Neural progenitor cell (in vitro differentiated cells): ENCODE measurements around the gene RPL18. TPM values are rescaled to one million over a fixed set of nuclear protein-coding genes. Genes with fewer than 3 reads are reported as not detected.

Source experiments
- DNase-seq: peaks from one replicate; pipeline ENCODE4 v3.0.0-alpha.2; 2016; ENCODE audit warnings: low spot score
- H2AFZ ChIP-seq: fragments of 200-600 bp; sonication (generic); replicated peaks from 2 replicates; pipeline ENCODE4 v1.6.1; 2016; ENCODE audit warnings: antibody characterized with exemption
- H3F3A ChIP-seq: fragments of 200-600 bp; sonication (generic); 2 replicates; pipeline ENCODE4 v1.6.1; 2016; ENCODE audit warnings: antibody characterized with exemption, low read depth
- H3K27ac ChIP-seq: fragments of 200-600 bp; sonication (generic); 2 replicates; pipeline ENCODE4 v1.5.1; 2016; ENCODE audit warnings: mild to moderate bottlenecking
- H3K27me3 ChIP-seq: fragments of 200-600 bp; sonication (generic); 2 replicates; pipeline ENCODE4 v1.6.1; 2016; ENCODE audit warnings: mild to moderate bottlenecking, moderate library complexity
- H3K36me3 ChIP-seq: fragments of 200-600 bp; sonication (generic); 2 replicates; pipeline ENCODE4 v1.5.1; 2016
- H3K4me1 ChIP-seq: fragments of 200-600 bp; sonication (generic); 2 replicates; pipeline ENCODE4 v1.6.1; 2016; ENCODE audit warnings: mixed run types
- H3K4me2 ChIP-seq: fragments of 200-600 bp; sonication (generic); 2 replicates; pipeline ENCODE4 v1.6.1; 2016
- H3K4me3 ChIP-seq: fragments of 200-600 bp; sonication (generic); 2 replicates; pipeline ENCODE4 v1.5.1; 2016
- H3K79me2 ChIP-seq: fragments of 200-600 bp; sonication (generic); 2 replicates; pipeline ENCODE4 v1.6.1; 2016; ENCODE audit warnings: low read depth
- H3K9ac ChIP-seq: fragments of 200-600 bp; sonication (generic); 2 replicates; pipeline ENCODE4 v1.6.1; 2016
- H3K9me3 ChIP-seq: fragments of 200-600 bp; sonication (generic); 2 replicates; pipeline ENCODE4 v1.5.1; 2016; ENCODE audit warnings: low read depth
- H4K20me1 ChIP-seq: fragments of 200-600 bp; sonication (generic); 2 replicates; pipeline ENCODE4 v1.6.1; 2016; ENCODE audit warnings: low read depth
- H3K27ac Mint-ChIP-seq: 3 replicates; pipeline ENCODE4 v1.8.0; 2021; ENCODE audit warnings: mixed read lengths
- H3K27me3 Mint-ChIP-seq: 2 replicates; pipeline ENCODE4 v1.8.0; 2022; ENCODE audit warnings: low read depth, mild to moderate bottlenecking, inconsistent platforms, moderate library complexity, mixed read lengths; ENCODE audit not compliant: insufficient read depth
- H3K36me3 Mint-ChIP-seq: 3 replicates; pipeline ENCODE4 v1.8.0; 2021; ENCODE audit warnings: mixed read lengths
- H3K4me1 Mint-ChIP-seq: 3 replicates; pipeline ENCODE4 v1.8.0; 2021; ENCODE audit warnings: mixed read lengths
- H3K4me3 Mint-ChIP-seq: 3 replicates; pipeline ENCODE4 v1.8.0; 2021; ENCODE audit warnings: mild to moderate bottlenecking, moderate library complexity, mixed read lengths
- H3K9me3 Mint-ChIP-seq: 3 replicates; pipeline ENCODE4 v1.8.0; 2020; ENCODE audit warnings: mixed read lengths
- CTCF ChIP-seq: fragments of 200-600 bp; sonication (generic); IDR thresholded peaks from 2 replicates; pipeline ENCODE4 v1.5.1; 2017; ENCODE audit warnings: antibody characterized with exemption, mild to moderate bottlenecking
- EZH2 ChIP-seq: fragments of 200-600 bp; sonication (generic); IDR thresholded peaks from 2 replicates; pipeline ENCODE4 v1.6.1; 2017; ENCODE audit warnings: antibody characterized with exemption, mild to moderate bottlenecking, moderate library complexity
- EZH2phosphoT487 ChIP-seq: fragments of 200-600 bp; sonication (generic); IDR thresholded peaks from 2 replicates; pipeline ENCODE4 v1.6.1; 2017; ENCODE audit warnings: antibody characterized with exemption
- total RNA-seq: library from RNA; depleted of rRNA; stranded (reverse); fragments of >200 nt; gene quantifications from 2 replicates; pipeline ENCODE4 v1.2.3, GENCODE V29; 2015; ENCODE audit warnings: low replicate concordance

The RPL18 gene
- total RNA-seq, 1 donor from 2014 or later: 1,962 TPM

GRCh38 chr19:48609571-48610108 lies 9.3 kb downstream of the RPL18 start:
- H3K4me3 ChIP-seq: no peak overlapping the region
- Mint-ChIP-seq H3K27me3 (peaks cover 2% of the 10 kb centered on the region), H3K4me1 (peaks cover 9% of the 10 kb centered on the region), H3K36me3 (no peaks in the 10 kb centered on the region), H3K4me3 (no peak overlapping the region), H3K27ac (no peak overlapping the region), H3K9me3 (no peaks in the 10 kb centered on the region)
- DNase-seq: no peak
- no peak overlapping the region for H2AFZ ChIP-seq
- H4K20me1 ChIP-seq: peaks cover 5% of the 10 kb centered on the region
- H3K27me3 ChIP-seq: no peaks in the 10 kb centered on the region
- no peaks in the 10 kb centered on the region for H3K9me3 ChIP-seq
- TF ChIP-seq EZH2phosphoT487 (no peak), CTCF (no peak), EZH2 (no peak)
- no peaks in the 10 kb centered on the region for H3K36me3 ChIP-seq
- H3K4me1 ChIP-seq: peaks cover 13% of the 10 kb centered on the region
- no peak overlapping the region for H3K27ac ChIP-seq
- H3K4me2 ChIP-seq: no peak overlapping the region
- peaks cover 11% of the 10 kb centered on the region for H3F3A ChIP-seq
- no peaks in the 10 kb centered on the region for H3K79me2 ChIP-seq
- no peak overlapping the region for H3K9ac ChIP-seq

GRCh38 chr19:48608798-48609263 lies 10.1 kb downstream of the RPL18 start:
- Mint-ChIP-seq H3K27ac (peak overlapping the region; percentile 93), H3K4me1 (peaks cover 4% of the 10 kb centered on the region), H3K9me3 (no peaks in the 10 kb centered on the region), H3K36me3 (no peaks in the 10 kb centered on the region), H3K4me3 (peak overlapping the region; percentile 38), H3K27me3 (no peaks in the 10 kb centered on the region)
- peaks cover 5% of the 10 kb centered on the region for H3K4me1 ChIP-seq
- no peaks in the 10 kb centered on the region for H3K27me3 ChIP-seq
- no peaks in the 10 kb centered on the region for H3K36me3 ChIP-seq
- no peak overlapping the region for H3K4me3 ChIP-seq
- peak; percentile 65 for TF ChIP-seq CTCF
- no peak for TF ChIP-seq EZH2
- no peak for TF ChIP-seq EZH2phosphoT487
- H3K9me3 ChIP-seq: no peaks in the 10 kb centered on the region
- H2AFZ ChIP-seq: peak overlapping the region; percentile 94
- peaks cover 4% of the 10 kb centered on the region for H3F3A ChIP-seq
- H3K27ac ChIP-seq: no peak overlapping the region
- no peaks in the 10 kb centered on the region for H4K20me1 ChIP-seq
- H3K4me2 ChIP-seq: no peak overlapping the region
- peak; percentile 68 for DNase-seq
- H3K9ac ChIP-seq: no peak overlapping the region
- H3K79me2 ChIP-seq: no peaks in the 10 kb centered on the region

GRCh38 chr19:48607359-48607755 lies 11.6 kb downstream of the RPL18 start:
- no peaks in the 10 kb centered on the region for H4K20me1 ChIP-seq
- no peak overlapping the region for H3K27ac Mint-ChIP-seq

More at GRCh38 chr19:48607359-48607755, 11.6 kb downstream of the RPL18 start:
- H3K4me3 ChIP-seq: no peak overlapping the region
- no peaks in the 10 kb centered on the region for H3F3A ChIP-seq
- H3K9me3 Mint-ChIP-seq: no peaks in the 10 kb centered on the region
- no peak overlapping the region for H3K4me2 ChIP-seq
- no peak overlapping the region for H3K27ac ChIP-seq
- no peaks in the 10 kb centered on the region for H3K36me3 Mint-ChIP-seq
- no peak for TF ChIP-seq EZH2
- TF ChIP-seq EZH2phosphoT487: no peak
- no peak for TF ChIP-seq CTCF
- H3K27me3 ChIP-seq: no peaks in the 10 kb centered on the region
- DNase-seq: no peak
- no peaks in the 10 kb centered on the region for H3K27me3 Mint-ChIP-seq
- no peaks in the 10 kb centered on the region for H3K79me2 ChIP-seq
- H3K9ac ChIP-seq: no peak overlapping the region
- H3K4me1 Mint-ChIP-seq: no peaks in the 10 kb centered on the region
- H2AFZ ChIP-seq: no peak overlapping the region
- H3K4me1 ChIP-seq: no peaks in the 10 kb centered on the region
- H3K36me3 ChIP-seq: no peaks in the 10 kb centered on the region
- no peak overlapping the region for H3K4me3 Mint-ChIP-seq
- no peaks in the 10 kb centered on the region for H3K9me3 ChIP-seq
